ENCODE measurements around the gene HMX1.

The HMX1 gene

DNA sequence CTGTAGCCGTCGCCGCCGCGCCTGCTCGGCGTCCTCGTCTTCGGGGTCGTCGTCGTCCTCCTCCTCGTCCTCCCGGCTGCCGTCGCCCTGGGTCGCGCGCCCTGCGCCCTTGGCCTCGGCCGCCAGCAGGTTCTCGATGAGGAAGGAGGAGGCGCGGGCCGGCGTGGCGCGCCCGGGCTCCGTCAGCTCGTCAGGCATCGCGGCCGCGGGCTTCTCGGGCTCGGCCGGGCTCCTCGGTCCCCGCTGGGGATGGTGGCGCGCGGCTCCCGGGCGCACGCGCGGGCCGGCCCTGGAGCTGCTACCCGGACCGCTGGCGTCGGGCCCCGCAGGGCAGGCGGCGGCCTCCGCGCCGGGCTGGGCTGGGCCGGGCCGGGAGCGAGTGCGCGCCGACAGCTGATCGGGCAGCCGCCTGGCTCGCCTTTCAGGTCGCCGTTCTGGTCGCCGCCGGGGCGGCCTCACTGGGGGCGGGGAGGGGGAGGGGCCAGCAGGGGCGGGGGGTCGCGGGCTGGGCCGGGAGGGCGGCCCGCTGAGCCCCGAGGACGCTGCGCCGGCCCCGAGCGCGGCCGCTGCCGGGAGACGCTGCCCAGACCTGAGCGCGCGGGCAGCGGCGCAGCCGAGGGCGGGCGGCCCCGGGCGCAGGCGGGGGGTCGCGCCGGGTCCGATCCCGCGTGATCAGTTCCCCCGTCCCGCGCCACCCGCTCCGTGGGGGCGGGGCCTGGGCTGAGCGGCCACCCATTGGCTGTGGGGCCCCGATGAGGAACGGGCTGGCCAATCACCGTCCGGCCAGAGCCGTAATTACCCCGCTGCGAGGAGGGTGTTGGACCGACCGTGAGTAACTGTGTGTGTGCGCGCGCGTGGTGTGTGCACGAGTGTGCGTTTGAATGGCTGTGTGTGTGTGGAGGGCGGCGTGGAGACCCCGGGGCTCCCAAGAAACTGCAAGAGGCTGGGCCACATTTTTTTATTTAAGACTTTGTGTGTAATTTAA is at the start of gene HMX1:
Gene HMX1, minus strand, starts transcription at position 423 of the 985 bp plus-strand sequence. Its CDS starts 225 bp downstream, at position 198.
- DNase-seq (ENCODE audit: low read depth in 3 of 3) = no peak

GRCh38 chr4:8920969-8921368 is 49.3 kb upstream of the HMX1 start:
- DNase-seq (ENCODE audit: low read depth in 3 of 3) = no peak

DNA sequence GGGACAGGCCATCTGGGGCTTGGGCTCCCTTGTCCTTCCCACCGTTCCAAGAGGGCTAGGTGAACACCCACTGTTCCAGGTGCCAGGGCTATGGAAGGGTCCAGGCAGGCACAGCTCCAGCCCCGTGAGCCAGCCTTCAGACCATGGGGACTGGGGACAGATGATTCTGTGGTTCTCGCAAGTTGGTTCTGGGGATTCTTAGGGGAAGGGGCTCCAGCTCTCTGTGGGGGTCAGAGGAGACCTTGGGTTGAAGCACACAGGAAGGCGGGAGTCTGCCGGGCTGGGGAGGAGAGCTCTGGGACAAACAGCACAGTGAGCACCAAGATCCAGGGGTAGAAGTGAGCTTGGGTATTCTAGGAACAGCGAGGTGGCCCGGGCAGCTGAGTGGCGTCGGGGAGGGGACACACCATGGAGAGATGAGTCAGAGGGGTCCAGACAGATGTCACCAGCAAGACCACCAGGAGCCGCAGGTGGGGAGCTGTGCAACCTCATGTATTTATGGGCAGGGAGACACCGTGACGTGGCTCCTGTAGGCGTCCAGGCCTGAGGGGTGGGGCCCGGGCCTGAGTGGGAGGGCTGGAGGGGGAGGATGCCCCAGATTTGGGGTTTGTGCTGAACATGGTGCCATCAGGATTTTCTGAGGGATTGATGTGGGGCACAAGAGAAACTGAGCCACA is 48.8 kb upstream of the HMX1 start:
- no peak for DNase-seq (ENCODE audit: low read depth in 3 of 3)

DNA sequence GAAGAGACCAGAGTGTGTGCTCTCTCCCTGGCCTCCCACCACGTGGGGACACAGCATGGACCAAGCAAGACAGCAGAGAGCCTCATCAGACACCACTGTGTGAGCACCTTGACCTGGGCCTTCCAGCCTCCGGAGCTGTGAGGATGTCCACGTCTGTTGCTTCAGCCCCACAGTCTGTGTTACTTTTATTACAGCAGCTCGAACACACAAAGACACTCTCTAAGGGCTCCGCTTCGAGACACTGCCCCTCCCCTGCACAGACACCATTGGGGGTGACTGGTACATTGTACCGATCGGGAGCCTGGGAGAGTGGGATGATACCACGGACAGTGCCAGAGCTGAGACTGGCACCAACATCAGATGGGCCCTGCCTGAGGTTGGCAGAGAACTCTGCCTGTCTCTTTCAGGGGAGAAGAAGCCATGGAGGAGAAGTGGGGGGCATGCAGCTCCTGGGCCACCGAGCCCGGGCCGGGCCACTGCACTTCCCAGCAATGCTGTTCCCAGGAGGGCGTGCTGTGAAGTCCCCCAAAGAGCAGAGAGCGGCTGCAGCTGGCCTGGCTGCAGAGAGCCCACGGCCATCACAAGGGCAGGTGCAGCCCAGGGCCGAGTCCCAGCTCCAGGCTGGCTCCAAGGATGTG is 48.1 kb upstream of the HMX1 start:
- DNase-seq (ENCODE audit: low read depth in 3 of 3) = no peak

GRCh38 chr4:8917868-8918783 is 46.5 kb upstream of the HMX1 start:
- DNase-seq (ENCODE audit: low read depth in 3 of 3) = peak; percentile 48 to 70 (median 49)

DNA sequence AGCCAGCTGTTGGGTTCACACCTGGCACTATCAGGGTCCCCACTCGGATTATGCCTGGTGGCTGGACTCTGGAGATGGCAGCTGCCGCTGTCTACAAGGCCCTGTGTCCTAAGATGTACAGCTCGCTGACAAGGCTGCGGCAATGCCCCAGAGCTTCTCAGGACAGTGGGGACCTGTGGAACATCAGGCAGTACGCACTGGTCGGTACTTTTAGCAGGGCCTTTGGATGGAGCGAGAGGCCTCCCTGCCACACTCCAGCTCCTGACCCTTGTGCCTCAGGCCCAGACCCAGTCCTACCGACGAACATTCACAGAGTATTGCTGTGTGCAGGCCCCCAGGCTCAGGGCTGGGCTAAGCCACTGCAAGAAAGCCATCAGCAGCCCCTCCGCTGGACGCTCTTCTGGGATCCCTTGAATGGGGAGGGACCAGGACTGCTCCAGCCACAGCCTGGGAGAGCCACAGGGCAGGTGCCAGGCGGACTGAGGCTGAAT is 45.7 kb upstream of the HMX1 start:
- no peak for DNase-seq (ENCODE audit: low read depth in 3 of 3)

DNA sequence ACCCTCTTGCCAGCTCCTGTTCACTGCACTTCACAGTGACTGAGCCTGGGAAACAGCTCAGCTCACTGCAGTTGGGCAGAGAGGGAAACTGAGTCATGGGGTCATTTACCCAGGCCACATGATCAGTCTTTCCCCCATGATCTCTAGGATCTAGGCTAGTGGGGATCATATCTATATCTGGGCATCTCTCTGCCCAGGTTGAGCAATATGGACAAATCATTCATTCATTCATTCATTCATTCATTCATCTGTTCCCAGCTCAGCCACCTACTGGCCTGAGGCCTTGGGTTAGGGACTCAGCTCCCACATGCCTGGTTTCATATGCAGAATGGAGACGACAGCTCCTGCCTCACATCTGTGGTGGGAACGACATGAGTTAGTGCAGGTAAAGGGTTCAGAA is 45.3 kb upstream of the HMX1 start:
- DNase-seq (ENCODE audit: low read depth in 3 of 3) = no peak

GRCh38 chr4:8916351-8916885 is 44.8 kb upstream of the HMX1 start:
- no peak for DNase-seq (ENCODE audit: low read depth in 3 of 3)

DNA sequence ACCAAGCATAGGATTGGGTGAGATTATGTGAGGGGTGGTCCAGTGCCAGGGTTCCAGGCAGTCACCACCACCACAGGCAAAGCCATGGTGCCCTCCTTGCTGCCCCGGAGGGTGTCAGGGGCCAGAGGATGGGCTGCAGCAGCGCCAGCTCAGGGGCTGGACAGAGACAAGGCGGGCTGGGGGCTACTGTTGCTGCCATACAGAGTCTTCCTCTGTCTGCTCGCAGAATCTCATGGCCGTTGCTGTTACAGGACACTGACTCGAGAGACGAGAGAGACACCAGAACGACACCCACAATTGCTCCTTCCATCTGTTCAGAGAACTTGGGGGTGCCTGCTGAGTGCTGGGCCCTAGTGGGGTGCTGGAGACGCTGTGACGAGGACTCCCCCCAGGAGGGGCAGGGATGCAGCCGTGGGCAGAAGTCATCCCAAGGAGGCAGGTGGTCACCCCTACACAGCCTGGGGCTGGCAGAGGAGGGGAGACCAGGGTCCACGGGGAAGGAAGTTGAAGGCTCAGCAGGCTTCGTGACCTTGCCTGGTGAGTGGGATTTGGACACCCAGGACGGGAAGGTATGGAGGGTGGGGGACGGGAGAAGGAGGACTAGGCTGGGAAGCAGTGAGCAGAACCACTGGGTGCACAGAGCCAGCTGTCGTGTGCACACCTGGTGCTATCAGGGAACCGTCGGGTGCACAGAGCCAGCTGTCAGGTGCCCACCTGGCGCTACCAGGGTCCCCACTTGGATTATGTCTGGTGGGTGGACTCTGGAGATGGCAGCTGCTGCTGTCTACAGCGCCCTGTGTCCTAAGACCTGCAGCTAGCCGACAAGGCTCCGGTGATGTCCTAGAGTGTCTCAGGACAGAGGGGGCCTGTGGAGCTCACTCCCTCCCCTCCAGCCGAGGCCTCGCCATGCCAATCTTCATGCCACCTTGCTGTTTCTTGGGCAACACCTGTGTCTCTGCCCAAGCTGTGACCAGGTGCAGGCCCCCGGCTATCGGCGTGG is 43.9 kb upstream of the HMX1 start:
- DNase-seq (ENCODE audit: low read depth in 3 of 3) = no peak

DNA sequence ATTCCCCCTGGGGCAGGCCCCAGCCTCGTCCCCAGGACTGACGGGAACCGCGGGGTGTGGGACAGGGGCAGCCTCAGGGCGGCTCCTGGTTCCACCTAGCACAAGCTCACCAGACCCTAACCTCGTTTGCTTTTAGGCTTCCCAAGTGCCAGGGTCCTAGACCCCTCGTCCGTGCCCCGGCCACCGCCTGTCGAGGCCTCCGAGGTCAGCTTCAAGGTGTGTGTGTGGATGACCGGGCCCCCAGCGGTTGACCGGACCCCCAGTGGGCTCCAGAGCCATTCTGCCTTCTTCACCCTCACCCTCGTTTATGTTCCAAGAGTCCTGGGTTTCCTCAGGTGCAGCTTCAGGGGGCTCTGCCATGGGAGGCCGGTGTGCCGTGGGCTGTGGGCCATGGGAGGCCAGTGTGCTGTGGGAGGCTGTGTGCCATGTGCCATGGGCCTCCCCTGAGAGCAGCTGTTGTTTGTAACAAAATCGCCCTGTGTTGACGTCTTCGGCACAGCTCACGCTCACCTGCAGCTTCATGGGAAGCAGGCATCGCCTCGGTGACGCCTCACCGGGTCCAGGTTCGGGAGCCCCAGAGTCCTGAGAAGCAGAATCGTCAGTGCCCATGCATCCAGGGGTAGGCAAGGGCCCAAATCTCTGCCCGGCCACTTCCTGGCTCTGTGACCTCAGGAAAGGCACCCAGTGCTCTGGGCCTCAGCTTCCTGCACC is 43.0 kb upstream of the HMX1 start:
- no peak for DNase-seq (ENCODE audit: low read depth in 3 of 3)

DNA sequence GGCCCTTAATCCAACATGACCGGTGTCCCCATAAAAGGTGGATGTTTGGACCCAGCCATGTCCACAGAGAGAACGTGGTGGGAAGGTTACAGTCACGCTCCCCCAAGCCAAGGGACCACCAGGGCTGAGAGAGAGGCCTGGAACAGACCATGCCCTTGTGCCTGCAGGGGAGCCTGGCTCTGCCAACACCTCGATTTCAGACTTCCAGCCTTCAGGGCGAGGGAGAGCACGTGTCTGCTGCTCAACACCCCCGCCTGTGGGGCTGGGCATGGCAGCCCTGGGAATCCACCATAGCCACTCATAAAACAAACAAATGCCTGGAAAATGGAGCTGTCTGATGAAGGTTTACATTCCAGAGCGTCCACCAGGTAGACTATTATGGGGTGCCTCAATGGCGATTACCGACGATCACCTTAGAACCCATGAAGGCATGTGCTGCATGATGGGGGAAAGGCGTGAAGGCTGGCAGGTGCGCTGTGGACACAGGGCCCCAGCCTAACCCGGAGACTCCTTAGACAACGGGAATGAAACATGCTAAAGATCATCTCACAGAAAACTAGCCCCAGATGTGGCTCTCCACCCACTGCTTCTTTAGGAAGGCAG is 42.3 kb upstream of the HMX1 start:
- DNase-seq (ENCODE audit: low read depth in 3 of 3) = no peak

GRCh38 chr4:8913121-8913857 is 41.6 kb upstream of the HMX1 start:
- no peak for DNase-seq (ENCODE audit: low read depth in 3 of 3)

DNA sequence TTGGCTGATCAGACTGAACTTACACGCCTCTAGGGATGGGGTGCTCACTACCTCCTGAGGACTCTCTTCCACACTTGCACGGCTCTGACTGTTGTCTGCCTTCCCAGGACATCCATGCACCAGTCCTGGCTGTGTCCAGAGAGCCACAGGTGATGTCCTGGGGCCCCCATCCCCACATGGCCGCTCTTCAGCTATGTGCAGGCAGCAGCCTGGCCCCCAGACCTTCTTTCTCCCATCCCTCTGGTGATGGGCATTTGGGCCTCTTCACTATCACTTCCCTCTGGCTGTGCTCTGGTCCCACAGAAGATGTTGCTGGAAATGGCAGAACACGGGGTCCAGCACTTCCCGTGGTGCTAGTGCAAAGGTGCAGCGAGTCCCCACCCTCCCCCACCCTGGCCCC is 40.9 kb upstream of the HMX1 start:
- no peak for DNase-seq (ENCODE audit: low read depth in 3 of 3)

DNA sequence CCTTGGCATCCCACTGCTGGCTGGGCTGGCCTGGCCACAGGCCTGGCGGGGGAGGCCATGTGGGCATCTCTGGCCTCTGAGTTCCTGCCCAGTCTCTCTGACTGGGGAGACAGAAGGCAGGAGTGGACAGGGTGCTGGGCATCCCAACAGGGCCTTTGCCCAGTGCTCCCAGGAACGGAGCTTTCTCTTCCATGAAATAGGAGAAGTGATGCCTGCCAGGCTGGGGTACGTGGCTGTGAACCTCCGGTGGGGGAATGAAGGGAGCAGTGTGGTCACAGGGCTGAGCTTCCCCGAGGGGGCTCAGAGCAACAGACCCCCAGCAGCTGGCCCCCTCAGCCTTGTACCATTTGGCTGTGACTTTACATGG is 40.4 kb upstream of the HMX1 start:
- DNase-seq (ENCODE audit: low read depth in 3 of 3) = no peak

DNA sequence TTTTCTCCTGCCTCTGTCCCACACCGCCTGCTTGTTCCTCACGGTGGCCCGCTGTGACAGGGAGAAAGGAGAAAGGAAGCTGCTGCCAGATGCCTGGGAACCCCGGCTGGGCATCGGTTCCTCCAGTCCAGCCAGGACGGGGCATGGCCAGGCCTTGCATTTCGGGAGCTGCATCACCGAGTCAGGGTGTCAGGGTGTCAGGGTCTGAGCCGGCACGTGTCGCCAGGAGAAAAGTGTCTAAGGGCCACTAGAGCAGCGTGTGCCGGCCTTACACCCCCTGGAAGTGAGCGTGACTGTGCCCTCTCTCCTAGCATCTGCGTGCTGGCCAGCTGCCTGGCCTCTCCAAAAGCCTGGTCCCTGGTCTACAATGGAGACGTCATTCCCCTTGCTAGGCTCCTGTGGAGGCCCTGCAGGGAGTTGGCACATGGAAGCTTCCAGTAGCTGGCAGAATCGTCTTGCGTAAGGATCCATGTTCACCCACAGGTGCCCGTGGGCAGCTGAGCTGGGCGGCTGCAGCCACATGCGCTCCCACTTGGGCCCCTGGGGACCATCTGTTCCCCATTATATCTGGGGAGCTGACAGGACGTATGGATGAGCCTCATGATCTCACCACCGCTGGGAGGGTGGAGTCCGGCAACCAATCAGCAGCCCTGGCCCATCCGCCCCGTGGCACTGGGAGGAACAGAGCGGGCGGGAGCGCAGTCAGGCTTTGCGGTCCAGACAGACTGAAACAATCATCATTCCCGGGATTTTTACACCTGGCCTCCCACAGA is 39.9 kb upstream of the HMX1 start:
- DNase-seq (ENCODE audit: low read depth in 3 of 3) = no peak

DNA sequence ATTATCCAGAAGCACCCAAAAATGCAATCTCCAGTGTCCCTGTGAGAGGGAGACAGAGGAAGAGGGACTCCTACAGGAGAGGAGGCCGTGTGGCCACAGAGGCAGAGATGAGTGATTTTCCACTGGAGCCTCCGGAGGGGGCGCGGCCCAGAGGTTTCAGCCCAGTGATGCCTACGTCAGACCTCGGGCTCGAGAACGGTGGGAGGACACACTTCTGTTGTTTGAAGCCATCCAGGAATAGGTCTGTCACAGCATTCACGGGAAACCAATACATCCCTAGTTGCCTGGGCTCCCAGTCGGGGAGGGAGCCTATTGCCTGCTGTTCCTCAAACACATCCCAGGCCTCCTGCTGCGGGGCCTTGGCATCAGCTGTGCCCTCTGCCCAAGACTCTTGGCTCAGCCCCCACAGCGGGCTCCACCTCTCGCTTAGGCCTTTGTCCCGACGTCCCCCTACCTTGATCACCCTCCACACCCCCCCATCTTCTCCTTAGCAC is 39.2 kb upstream of the HMX1 start:
- no peak for DNase-seq (ENCODE audit: low read depth in 3 of 3)
